Measurements from ENCODE around the gene TBC1D3K. TPM values are rescaled to one million over a fixed set of nuclear protein-coding genes. Genes with fewer than 3 reads are reported as not detected.
"Not testable (repeated sequence)": the region's sequence is repeated elsewhere in the genome, so short reads cannot be mapped to it uniquely, and the experiment has no call there.

Gene TBC1D3K
- total RNA-seq = not detected

- H3K9me3 ChIP-seq; intact Hi-C loops (cut with DNase I); H3K27ac ChIP-seq; H3K4me3 ChIP-seq; DNase-seq; H3K36me3 ChIP-seq; H3K4me1 ChIP-seq; H3K27me3 ChIP-seq: not testable (repeated sequence)
- no CpG with 5 or more reads among the region's 10 CpGs for WGBS, 2 donors
These were observed at the start of gene TBC1D3K for GRCh38 chr17:37924115-37924514. Gene TBC1D3K (plus strand): TSS chr17:37924415. CDS start chr17:37926000, 1,585 bp downstream.

DNA sequence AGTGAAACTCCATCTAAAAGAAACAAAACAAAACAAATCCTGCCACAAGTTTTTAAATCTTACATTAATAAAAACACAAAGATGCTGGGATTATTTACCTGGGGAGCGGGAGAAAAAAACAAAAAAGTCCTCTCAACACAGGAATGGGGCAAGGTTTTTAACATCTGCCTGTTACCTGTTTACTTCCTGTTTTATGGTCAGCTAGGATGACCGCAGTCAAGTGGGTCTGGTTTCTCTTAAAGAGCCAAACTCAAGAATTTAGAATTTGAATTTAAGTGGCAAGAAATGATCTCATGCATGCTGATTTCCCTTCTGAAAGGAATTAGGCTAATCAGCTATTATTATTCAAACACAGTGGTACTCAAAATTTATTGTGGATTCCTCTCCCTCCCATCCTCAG lies 39.7 kb upstream of the TBC1D3K start:
- no peak for TF ChIP-seq POLR2A (IDR thresholded peaks at IDR 0.05)
- TF ChIP-seq, protein P1, sequence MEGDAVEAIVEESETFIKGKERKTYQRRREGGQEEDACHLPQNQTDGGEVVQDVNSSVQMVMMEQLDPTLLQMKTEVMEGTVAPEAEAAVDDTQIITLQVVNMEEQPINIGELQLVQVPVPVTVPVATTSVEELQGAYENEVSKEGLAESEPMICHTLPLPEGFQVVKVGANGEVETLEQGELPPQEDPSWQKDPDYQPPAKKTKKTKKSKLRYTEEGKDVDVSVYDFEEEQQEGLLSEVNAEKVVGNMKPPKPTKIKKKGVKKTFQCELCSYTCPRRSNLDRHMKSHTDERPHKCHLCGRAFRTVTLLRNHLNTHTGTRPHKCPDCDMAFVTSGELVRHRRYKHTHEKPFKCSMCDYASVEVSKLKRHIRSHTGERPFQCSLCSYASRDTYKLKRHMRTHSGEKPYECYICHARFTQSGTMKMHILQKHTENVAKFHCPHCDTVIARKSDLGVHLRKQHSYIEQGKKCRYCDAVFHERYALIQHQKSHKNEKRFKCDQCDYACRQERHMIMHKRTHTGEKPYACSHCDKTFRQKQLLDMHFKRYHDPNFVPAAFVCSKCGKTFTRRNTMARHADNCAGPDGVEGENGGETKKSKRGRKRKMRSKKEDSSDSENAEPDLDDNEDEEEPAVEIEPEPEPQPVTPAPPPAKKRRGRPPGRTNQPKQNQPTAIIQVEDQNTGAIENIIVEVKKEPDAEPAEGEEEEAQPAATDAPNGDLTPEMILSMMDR (IDR thresholded peaks at IDR 0.05) = no peak
- Histone ChIP-seq H3K4me1 (no peaks in the 10 kb centered on the region), H3K27ac (no peak overlapping the region), H3K9me3 (no peaks in the 10 kb centered on the region), H3K4me3 (no peak overlapping the region), H3K27me3 (no peaks in the 10 kb centered on the region), H3K36me3 (no peaks in the 10 kb centered on the region)
- no peak for DNase-seq
- WGBS, 2 donors = 50 to 60% methylated on average over 2 of the region's 2 CpGs
- intact Hi-C loops (cut with DNase I) = no loop called here

GRCh38 chr17:37885136-37885535 lies 39.1 kb upstream of the TBC1D3K start:
- no peaks in the 10 kb centered on the region for H3K27me3 ChIP-seq
- H3K27ac ChIP-seq = no peak overlapping the region
- no peaks in the 10 kb centered on the region for H3K36me3 ChIP-seq
- H3K4me1 ChIP-seq = no peaks in the 10 kb centered on the region
- intact Hi-C loops (cut with DNase I) = no loop called here
- H3K4me3 ChIP-seq = no peak overlapping the region
- H3K9me3 ChIP-seq = no peaks in the 10 kb centered on the region
- TF ChIP-seq, protein P1 (IDR thresholded peaks at IDR 0.05) = no peak
- no peak for TF ChIP-seq POLR2A (IDR thresholded peaks at IDR 0.05)
- 41 to 70% methylated on average over 5 of the region's 5 CpGs for WGBS, 2 donors
- no peak for DNase-seq

DNA sequence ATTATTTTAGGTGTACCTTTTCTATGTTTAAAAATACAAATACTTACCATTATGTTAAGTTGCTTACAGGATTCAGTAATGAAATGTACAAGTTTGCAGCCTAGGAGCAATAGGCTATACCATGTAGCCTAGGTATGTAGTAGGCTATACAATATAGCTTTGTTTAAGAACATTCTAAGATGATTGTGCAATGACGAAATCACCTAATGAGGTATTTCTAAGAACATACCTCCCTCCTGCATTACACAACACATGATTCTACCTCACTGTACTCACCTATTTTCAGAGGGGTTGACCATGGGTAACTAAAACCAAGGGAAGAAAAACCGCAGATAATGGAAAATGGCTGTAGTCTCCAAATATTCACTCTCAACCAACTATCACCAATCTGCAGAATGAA lies 35.3 kb upstream of the TBC1D3K start:
- Histone ChIP-seq H3K9me3 (no peaks in the 10 kb centered on the region), H3K4me3 (no peak overlapping the region), H3K27me3 (no peaks in the 10 kb centered on the region), H3K27ac (no peak overlapping the region), H3K4me1 (no peaks in the 10 kb centered on the region), H3K36me3 (no peaks in the 10 kb centered on the region)
- no peak for TF ChIP-seq POLR2A (IDR thresholded peaks at IDR 0.05)
- TF ChIP-seq, protein P1 (IDR thresholded peaks at IDR 0.05) = no peak
- 79 to 90% methylated on average over 2 of the region's 2 CpGs for WGBS, 2 donors
- DNase-seq = no peak
- intact Hi-C loops (cut with DNase I) = no loop called here

- DNase-seq; H3K4me3 ChIP-seq; H3K27me3 ChIP-seq; H3K27ac ChIP-seq; intact Hi-C loops (cut with DNase I); H3K36me3 ChIP-seq; H3K9me3 ChIP-seq; H3K4me1 ChIP-seq: not testable (repeated sequence)
These were observed 27.3 kb upstream of the TBC1D3K start for GRCh38 chr17:37896961-37897360.

Small RNAs within 50 kb of the gene (small RNA-seq; reads per million reads assigned to genes)
- gene RF00001 = 0 reads per million in 4 donors
- 0 reads per million in 4 donors for gene RNU6-489P

Other genes with a start within 250 kb of the TBC1D3K start
- not detected for gene HNF1B, start 179.4 kb upstream of the TBC1D3K start, total RNA-seq
- 10 to 100 TPM in 3 of 4 donors, 1 to 10 TPM in 1; 9.5 to 20.7 (median 14.1) TPM for gene TBC1D3L, start 64.6 kb downstream of the TBC1D3K start, total RNA-seq
- under 1 TPM in 1 of 4 donors, not detected in 3; 0.57 TPM for gene TBC1D3D, start 79.6 kb downstream of the TBC1D3K start, total RNA-seq
- under 1 TPM in 1 of 4 donors, not detected in 3; 0.15 TPM for gene TBC1D3C, start 144.2 kb downstream of the TBC1D3K start, total RNA-seq
- gene TBC1D3E, start 203.5 kb downstream of the TBC1D3K start, total RNA-seq = not detected

Data from esophagus squamous epithelium (tissue), 5 donors.